HG02973 (cell line): ENCODE results near the gene TACC3.

Experiments used
- ATAC-seq: cut with Tn5 transposase; IDR thresholded peaks from one replicate; pipeline ENCODE4 v1.9.1; 2021; ENCODE audit warnings: moderate library complexity; ENCODE audit not compliant: unreplicated experiment

Gene TACC3

GRCh38 chr4:1721666-1722550, 587 bp downstream of the TACC3 start:
- ATAC-seq, result no peak

- no peak for ATAC-seq
These were observed 1.3 kb downstream of the TACC3 start for GRCh38 chr4:1722551-1723118.

GRCh38 chr4:1723131-1723801, 1.9 kb downstream of the TACC3 start:
- ATAC-seq, result no peak

GRCh38 chr4:1725521-1725920, 4.2 kb downstream of the TACC3 start:
- no peak for ATAC-seq

GRCh38 chr4:1726146-1726934, 5.0 kb downstream of the TACC3 start:
- no peak for ATAC-seq

- no peak for ATAC-seq
These were observed 6.1 kb downstream of the TACC3 start for GRCh38 chr4:1727117-1728031.

- ATAC-seq, result no peak
These were observed 7.0 kb downstream of the TACC3 start for GRCh38 chr4:1728061-1728980.

GRCh38 chr4:1730532-1731135, 9.3 kb downstream of the TACC3 start:
- ATAC-seq, result no peak

GRCh38 chr4:1731180-1731579, 9.9 kb downstream of the TACC3 start:
- no peak for ATAC-seq

GRCh38 chr4:1732911-1733310, 11.6 kb downstream of the TACC3 start:
- no peak for ATAC-seq

- no peak for ATAC-seq
These were observed 13.9 kb downstream of the TACC3 start for GRCh38 chr4:1735215-1735614.

GRCh38 chr4:1736812-1737211, 15.5 kb downstream of the TACC3 start:
- ATAC-seq, result no peak

GRCh38 chr4:1737666-1738065, 16.3 kb downstream of the TACC3 start:
- no peak for ATAC-seq

GRCh38 chr4:1738410-1738809, 17.1 kb downstream of the TACC3 start:
- no peak for ATAC-seq

GRCh38 chr4:1739358-1739757, 18.0 kb downstream of the TACC3 start:
- no peak for ATAC-seq

- no peak for ATAC-seq
These were observed 18.8 kb downstream of the TACC3 start for GRCh38 chr4:1740021-1740545.

GRCh38 chr4:1741208-1741607, 19.9 kb downstream of the TACC3 start:
- ATAC-seq, result no peak

GRCh38 chr4:1743551-1743950, 22.2 kb downstream of the TACC3 start:
- ATAC-seq, result no peak
